HEK293T (cell line): Measurements from ENCODE around the gene KLK2.

Source experiments
- CTCF ChIA-PET: fragments of 350-600 bp; formaldehyde crosslinking; extraction: SDS; loops from one replicate; lab custom pipeline; 2021; ENCODE audit warnings: antibody characterized with exemption, inconsistent platforms; lab: Yijun Ruan, JAX
- POLR2A ChIA-PET: fragments of 350-600 bp; formaldehyde crosslinking; extraction: SDS; loops from one replicate; lab custom pipeline; 2020; ENCODE audit warnings: antibody characterized with exemption, inconsistent platforms; lab: Yijun Ruan, JAX
- DNase-seq: peaks from one replicate; pipeline ENCODE4 v3.0.0; 2012; ENCODE audit warnings: mixed read lengths; ENCODE audit errors: extremely low spot score
- ARNT ChIP-seq: fragments of 450-650 bp; IDR thresholded peaks from 2 replicates; pipeline ENCODE4 v1.6.1; 2017; ENCODE audit warnings: mild to moderate bottlenecking
- BHLHE40 ChIP-seq: fragments of 450-650 bp; IDR thresholded peaks from 2 replicates; pipeline ENCODE4 v1.6.1; 2016; ENCODE audit warnings: mild to moderate bottlenecking, moderate library complexity, borderline replicate concordance
- CTBP1 ChIP-seq: fragments of 450-650 bp; IDR thresholded peaks from 2 replicates; pipeline ENCODE4 v1.6.1; 2016; ENCODE audit warnings: borderline replicate concordance
- ELF4 ChIP-seq: fragments of 450-650 bp; IDR thresholded peaks from 2 replicates; pipeline ENCODE4 v1.6.1; 2017; ENCODE audit warnings: antibody characterized with exemption
- FOXA1 ChIP-seq: fragments of 450-650 bp; IDR thresholded peaks from 2 replicates; pipeline ENCODE4 v1.6.1; 2016; ENCODE audit warnings: mild to moderate bottlenecking
- FOXK2 ChIP-seq: fragments of 450-650 bp; IDR thresholded peaks from 2 replicates; pipeline ENCODE4 v1.6.1; 2016; ENCODE audit warnings: mild to moderate bottlenecking
- FOXM1 ChIP-seq: fragments of 450-650 bp; IDR thresholded peaks from 2 replicates; pipeline ENCODE4 v1.6.1; 2017; ENCODE audit warnings: mild to moderate bottlenecking, borderline replicate concordance
- HDGF ChIP-seq: fragments of 450-650 bp; IDR thresholded peaks from 2 replicates; pipeline ENCODE4 v1.6.1; 2017; ENCODE audit warnings: antibody characterized with exemption, borderline replicate concordance
- L3MBTL2 ChIP-seq: fragments of 450-650 bp; conservative IDR thresholded peaks from 2 replicates; pipeline ENCODE4 v1.6.1; 2016; ENCODE audit warnings: mild to moderate bottlenecking
- LEF1 ChIP-seq: fragments of 450-650 bp; IDR thresholded peaks from 2 replicates; pipeline ENCODE4 v1.6.1; 2017; ENCODE audit warnings: mild to moderate bottlenecking, borderline replicate concordance
- NFRKB ChIP-seq: fragments of 450-650 bp; IDR thresholded peaks from 2 replicates; pipeline ENCODE4 v1.6.1; 2016; ENCODE audit warnings: mild to moderate bottlenecking, moderate library complexity
- SP1 ChIP-seq: fragments of 450-650 bp; IDR thresholded peaks from 2 replicates; pipeline ENCODE4 v1.6.1; 2017
- SUZ12 ChIP-seq: fragments of 450-650 bp; IDR thresholded peaks from 2 replicates; pipeline ENCODE4 v1.6.1; 2016; ENCODE audit warnings: mild to moderate bottlenecking
- TARDBP ChIP-seq: fragments of 450-650 bp; IDR thresholded peaks from 2 replicates; pipeline ENCODE4 v1.6.1; 2016
- ZNF384 ChIP-seq: fragments of 450-650 bp; IDR thresholded peaks from 2 replicates; pipeline ENCODE4 v1.6.1; 2016
- TF ChIP-seq, protein P1 (sequence below): fragments of 450-650 bp; IDR thresholded peaks from 2 replicates; pipeline ENCODE4 v1.6.1; 2016

Gene KLK2

DNA sequence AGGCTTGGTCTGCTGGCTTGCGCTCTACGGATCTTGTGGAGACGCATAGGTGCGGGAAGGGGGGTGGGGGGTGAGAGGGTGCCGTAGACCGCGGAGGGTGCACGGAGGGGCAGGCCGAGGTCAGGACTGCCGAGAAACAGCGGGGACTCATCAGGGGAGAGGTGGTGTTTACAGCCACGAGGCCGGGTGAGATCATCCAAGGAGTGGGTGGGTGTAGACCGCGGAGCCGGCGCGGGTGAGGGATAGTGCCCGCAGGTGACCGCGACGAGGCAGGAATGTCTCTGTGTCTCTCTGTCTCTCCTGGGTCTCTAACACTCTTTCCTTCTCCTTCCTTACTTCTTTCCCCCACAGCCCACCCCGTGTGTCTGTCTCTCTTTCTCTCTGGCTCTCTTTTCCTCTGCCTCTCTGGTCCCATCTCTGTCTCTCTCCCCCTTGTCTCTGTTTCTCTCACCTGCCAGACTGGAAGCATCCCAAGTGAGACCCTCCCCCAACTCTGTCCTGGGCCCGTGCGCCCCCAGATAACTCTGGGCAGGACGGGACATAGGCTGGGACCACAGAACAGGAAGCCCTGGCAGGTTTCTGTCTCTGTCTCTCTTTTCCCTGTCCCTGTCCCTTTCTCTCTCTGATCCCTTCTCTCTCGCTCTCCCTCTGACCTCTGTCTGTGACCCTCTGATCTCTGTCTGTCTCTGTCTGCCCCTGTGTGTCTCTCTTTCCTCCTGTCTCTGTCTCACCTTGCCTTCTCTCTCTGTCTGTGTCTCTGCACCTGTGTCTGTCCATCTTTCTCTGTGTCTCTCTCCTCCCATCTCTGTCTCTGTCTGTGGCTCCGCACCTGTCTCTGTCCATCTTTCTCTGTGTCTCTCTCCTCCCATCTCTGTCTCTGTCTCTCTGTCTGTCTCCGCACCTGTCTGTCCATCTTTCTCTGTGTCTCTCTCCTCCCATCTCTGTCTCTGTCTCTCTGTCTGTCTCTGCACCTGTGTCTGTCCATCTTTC lies 39.8 kb downstream of the KLK2 start:
- no peak for TF ChIP-seq FOXM1
- CTCF ChIA-PET, result interaction anchor here (1.4 kb wide), 1 partner anchor 9 kb away, joined by 5 read pairs; no protein-coding TSS in a partner anchor
- POLR2A ChIA-PET, result no interaction called here
- DNase-seq, result no peak

DNA sequence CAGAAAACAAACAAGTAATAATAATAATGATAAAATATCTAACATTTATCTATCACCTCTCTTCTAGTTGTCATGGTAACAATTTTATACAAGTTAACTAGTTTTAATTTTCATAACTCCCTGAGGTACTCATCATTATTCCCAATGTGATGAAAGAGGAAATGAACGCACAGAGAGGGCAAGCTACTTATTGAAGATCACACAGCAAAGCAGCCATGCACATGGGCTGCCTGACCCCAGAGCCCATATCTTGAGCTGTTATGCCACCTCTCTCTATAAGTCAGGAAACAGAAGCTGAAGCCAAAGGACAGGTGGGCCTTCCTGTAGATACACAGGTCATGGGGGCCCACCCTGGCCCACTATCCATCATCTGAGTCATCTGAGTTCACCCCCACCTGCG lies 42.8 kb downstream of the KLK2 start:
- DNase-seq, result no peak
- TF ChIP-seq ZNF384 (no peak), TARDBP (no peak), CTBP1 (no peak), NFRKB (no peak), SP1 (no peak), ELF4 (no peak), BHLHE40 (no peak), ARNT (no peak), L3MBTL2 (no peak), LEF1 (no peak), HDGF (no peak), SUZ12 (no peak), FOXK2 (no peak), FOXA1 (no peak)
- TF ChIP-seq, protein P1, sequence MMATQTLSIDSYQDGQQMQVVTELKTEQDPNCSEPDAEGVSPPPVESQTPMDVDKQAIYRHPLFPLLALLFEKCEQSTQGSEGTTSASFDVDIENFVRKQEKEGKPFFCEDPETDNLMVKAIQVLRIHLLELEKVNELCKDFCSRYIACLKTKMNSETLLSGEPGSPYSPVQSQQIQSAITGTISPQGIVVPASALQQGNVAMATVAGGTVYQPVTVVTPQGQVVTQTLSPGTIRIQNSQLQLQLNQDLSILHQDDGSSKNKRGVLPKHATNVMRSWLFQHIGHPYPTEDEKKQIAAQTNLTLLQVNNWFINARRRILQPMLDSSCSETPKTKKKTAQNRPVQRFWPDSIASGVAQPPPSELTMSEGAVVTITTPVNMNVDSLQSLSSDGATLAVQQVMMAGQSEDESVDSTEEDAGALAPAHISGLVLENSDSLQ, result no peak
- POLR2A ChIA-PET, result no interaction called here
- CTCF ChIA-PET, result no interaction called here

DNA sequence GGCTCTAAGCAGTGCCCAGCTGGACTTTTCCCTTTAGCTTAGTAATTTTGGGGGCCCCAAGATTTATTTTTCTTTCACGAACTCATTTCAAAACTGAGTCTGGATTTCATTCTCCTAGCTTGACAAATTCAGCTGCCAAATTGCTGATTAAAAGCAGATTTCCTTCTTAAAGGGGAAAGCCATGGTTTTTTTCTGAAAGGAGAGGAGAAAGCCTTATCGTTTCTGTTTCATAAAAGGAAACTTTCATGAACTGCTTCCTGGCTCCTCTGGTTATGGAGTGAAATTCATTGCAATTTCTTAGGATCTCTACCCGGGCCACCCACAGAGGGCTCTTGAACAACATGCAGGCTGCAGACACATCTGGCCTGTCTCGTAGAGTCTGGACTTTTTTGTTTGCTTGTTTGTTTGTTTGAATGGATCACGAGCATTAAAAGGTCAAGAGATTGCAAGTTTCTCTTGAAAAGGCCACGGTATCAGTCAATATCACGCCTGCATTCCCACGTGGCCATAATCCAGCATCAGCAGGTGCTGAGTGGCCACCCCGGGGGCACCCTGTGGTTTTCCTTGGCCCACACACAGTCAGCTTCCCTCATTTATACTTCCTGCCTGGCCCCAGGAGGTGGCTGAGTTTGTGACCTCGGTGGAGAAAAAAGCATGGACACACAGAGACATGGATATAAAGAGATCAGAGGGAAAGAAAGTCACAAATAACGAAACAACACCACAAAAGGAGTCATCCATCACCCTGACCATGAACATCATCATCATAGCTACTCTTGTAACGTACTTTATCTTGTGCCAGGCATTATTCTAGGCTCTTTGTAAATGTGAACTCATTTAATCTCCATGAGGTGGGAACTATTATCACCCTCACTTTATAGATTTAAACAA lies 48.4 kb downstream of the KLK2 start:
- POLR2A ChIA-PET, result interaction anchor here (1.8 to 2.4 kb wide), 3 partner anchors 117 to 126 kb away, joined by 7 to 13 read pairs (median 9); no protein-coding TSS in a partner anchor
- CTCF ChIA-PET, result interaction anchor here (0.6 to 1.2 kb wide), 16 partner anchors 10 to 1287 kb away, joined by 3 to 6 read pairs (median 4); partner anchors contain the start of gene ACP4
- TF ChIP-seq ELF4, result no peak
- no peak for TF ChIP-seq FOXK2
- no peak for TF ChIP-seq BHLHE40
- TF ChIP-seq SP1, result no peak
- TF ChIP-seq HDGF, result no peak
- DNase-seq, result no peak

DNA sequence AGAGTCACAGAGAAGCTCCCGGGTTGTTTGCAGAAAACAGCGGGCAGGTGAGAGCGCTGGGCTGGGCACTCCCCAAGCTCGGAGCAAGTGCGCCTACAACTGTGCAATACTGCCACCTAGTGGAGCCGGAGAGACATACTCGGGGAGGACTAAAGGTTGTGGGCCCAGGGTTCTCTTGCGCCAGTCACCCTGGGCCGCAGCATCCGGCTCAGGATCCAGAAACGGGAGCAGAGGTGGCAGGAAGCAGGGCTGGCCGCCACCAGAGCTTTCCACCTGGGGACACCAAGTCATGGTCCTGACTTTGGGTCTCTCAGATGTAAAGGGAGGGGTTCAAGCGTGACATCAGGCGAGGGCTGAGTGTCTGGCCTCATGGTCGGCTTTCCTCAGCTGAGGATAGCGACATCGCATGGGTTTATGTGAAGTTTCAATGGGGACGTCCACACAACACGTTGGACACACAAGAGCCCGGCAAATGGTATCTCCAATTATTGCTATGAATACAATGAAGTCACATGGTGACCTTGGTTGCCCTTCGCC lies 49.1 kb downstream of the KLK2 start:
- peak; percentile 89 for DNase-seq
- ChIA-PET CTCF (interaction anchor here (0.6 to 1.2 kb wide), 15 partner anchors 10 to 252 kb away, joined by 3 to 6 read pairs (median 4); partner anchors contain the start of gene ACP4), POLR2A (interaction anchor here (1.8 to 2.4 kb wide), 3 partner anchors 118 to 127 kb away, joined by 7 to 13 read pairs (median 9); no protein-coding TSS in a partner anchor)
- TF ChIP-seq ELF4, result no peak
- TF ChIP-seq ZNF384, result no peak

DNA sequence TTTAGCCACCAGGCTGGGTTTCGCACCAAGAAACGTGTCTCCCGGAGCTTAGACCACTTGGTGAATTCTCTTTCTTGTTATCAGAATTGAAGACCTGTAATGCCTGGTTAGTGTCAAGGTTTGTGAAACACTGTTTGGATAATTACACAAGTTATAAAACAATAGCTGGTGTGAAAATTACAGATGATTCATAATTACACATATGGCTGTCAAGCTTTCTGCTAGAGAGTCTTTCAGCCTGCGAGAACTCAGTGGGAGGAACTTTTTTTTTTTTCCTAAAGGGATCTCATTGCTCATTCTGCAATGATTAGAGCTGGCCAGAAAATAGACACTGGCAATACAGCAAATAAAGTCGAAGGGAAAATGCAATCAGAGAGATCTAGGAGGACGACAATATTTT lies 51.3 kb downstream of the KLK2 start:
- DNase-seq, result no peak
- no peak for TF ChIP-seq TARDBP
- TF ChIP-seq HDGF, result no peak
- no peak for TF ChIP-seq CTBP1
- no peak for TF ChIP-seq FOXM1
- TF ChIP-seq FOXA1, result no peak
- ChIA-PET CTCF (no interaction called here), POLR2A (no interaction called here)

DNA sequence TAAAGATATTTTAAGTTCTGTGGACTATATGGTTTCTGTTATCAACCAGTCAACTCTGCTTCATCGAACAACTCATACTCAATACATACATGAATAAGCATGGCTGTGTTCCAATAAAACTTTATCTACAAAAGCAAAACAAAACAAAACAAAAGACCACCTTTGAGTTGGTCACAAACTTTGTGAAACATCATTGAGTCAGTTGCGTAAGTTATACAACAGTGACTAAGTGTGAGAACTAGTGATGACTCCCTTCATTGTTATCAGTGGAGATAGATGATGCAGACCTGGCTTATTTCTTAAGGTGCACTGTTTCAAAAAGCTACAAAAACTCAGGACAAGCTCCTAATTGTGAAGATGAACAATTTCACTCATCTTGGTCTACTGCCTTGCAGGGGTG lies 52.5 kb downstream of the KLK2 start:
- no peak for TF ChIP-seq CTBP1
- TF ChIP-seq LEF1, result no peak
- no peak for TF ChIP-seq ELF4
- ChIA-PET CTCF (no interaction called here), POLR2A (no interaction called here)
- no peak for DNase-seq

DNA sequence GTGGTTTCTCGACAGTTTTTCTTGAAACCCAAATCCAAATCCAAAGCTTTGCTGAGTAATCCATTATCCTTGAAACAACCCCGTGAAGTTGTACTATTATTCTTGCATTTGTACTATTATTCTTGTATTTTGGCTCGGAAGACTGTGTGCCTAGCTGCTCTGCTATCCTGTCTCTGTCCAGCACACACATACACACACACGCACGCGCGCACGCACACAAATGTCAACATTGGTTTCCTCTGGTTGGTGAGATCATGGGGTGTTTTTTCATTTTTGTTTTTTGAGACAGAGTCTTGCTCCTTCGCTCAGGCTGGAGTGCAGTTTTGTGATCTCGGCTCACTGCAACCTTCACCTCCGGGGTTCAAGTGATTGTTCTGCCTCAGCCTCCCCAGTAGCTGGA lies 52.9 kb downstream of the KLK2 start:
- TF ChIP-seq ELF4, result no peak
- TF ChIP-seq, protein P1, result no peak
- TF ChIP-seq SP1, result no peak
- no peak for TF ChIP-seq TARDBP
- no peak for TF ChIP-seq FOXA1
- TF ChIP-seq FOXK2, result no peak
- no peak for TF ChIP-seq BHLHE40
- no peak for TF ChIP-seq SUZ12
- no peak for TF ChIP-seq NFRKB
- no peak for TF ChIP-seq ARNT
- TF ChIP-seq CTBP1, result no peak
- no peak for DNase-seq
- ChIA-PET CTCF (no interaction called here), POLR2A (no interaction called here)
